Dedifferentiated amniotic fluid mesenchymal stem cell (primary cell): ENCODE data around the gene CPNE9.
"Not testable (repeated sequence)": the region's sequence is repeated elsewhere in the genome, so short reads cannot be mapped to it uniquely, and the experiment has no call there.

Experiments used
- DNase-seq: peaks from one replicate; pipeline ENCODE4 v3.0.0-alpha.2; 2016; ENCODE audit errors: extremely low spot score

Gene CPNE9

GRCh38 chr3:9748031-9748430, 44.4 kb downstream of the CPNE9 start:
- no peak for DNase-seq

- no peak for DNase-seq
Measured at GRCh38 chr3:9749296-9749644, 45.6 kb downstream of the CPNE9 start.

- peak; percentile 99 for DNase-seq
Measured at GRCh38 chr3:9749645-9750555, 46.3 kb downstream of the CPNE9 start, which contains the start of gene OGG1. OGG1 (plus strand) TSS chr3:9749952; CDS start chr3:9750287, 335 bp downstream.

GRCh38 chr3:9750556-9751411, 47.2 kb downstream of the CPNE9 start:
- no peak for DNase-seq

GRCh38 chr3:9754678-9755077, 51.0 kb downstream of the CPNE9 start:
- no peak for DNase-seq

DNA sequence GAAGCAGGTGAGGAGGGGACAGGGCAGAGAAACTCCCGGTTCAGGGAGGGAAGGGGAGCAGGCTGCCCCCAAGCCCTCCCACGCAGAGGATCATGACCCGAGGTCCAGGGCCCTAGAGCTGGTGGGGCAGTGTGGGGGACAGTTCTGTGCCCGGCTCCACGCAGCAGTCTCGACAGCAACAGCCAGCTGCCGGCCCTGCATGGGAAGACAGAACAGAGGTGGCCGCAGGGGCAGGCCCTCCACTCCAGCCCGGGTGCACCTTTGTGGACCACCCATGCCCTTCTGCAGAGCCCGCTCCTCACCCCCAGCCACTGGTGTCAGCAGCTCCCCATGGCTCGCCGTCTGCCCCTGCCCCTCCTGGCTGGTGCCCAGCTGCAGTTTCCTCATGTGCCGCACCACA, 53.8 kb downstream of the CPNE9 start:
- no peak for DNase-seq

- DNase-seq: no peak
Measured at GRCh38 chr3:9760779-9761505, 57.3 kb downstream of the CPNE9 start.

- DNase-seq: no peak
Measured at GRCh38 chr3:9761919-9762318, 58.3 kb downstream of the CPNE9 start.

- DNase-seq: no peak
Measured at GRCh38 chr3:9762871-9763270, 59.2 kb downstream of the CPNE9 start.

GRCh38 chr3:9765865-9766264, 62.2 kb downstream of the CPNE9 start:
- DNase-seq: no peak

GRCh38 chr3:9767418-9767817, 63.8 kb downstream of the CPNE9 start:
- DNase-seq: no peak

DNA sequence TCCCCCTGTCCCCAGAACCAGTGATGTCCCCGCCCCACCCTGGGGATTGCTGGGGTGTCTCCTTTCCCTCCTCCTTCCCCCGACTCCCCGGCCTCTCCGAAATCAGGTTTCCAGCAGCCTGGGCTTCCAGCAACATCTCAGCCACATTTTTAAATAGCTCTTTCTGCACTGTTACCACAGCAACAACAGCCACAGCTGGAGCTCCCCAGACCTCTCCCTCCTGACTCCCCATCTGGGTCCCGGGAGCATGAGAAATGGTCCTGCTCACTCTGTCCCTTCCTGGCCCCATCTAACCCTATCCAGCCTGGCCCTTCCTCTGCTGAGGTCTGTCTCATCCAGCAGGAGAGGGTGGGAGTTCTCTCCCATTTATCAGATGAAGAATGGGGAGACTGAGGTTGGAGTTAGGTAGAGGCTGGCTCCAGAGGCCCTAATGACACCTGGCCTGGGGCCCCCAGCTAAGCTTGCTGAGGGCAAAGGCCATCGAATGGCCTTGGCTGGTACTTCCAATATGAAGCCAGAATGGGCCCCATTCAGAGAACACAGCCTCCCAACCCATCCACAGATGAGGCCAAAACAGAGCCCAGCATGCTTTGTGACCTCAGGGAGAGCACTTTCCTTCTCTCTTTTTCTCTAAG, 64.6 kb downstream of the CPNE9 start:
- DNase-seq: no peak

DNA sequence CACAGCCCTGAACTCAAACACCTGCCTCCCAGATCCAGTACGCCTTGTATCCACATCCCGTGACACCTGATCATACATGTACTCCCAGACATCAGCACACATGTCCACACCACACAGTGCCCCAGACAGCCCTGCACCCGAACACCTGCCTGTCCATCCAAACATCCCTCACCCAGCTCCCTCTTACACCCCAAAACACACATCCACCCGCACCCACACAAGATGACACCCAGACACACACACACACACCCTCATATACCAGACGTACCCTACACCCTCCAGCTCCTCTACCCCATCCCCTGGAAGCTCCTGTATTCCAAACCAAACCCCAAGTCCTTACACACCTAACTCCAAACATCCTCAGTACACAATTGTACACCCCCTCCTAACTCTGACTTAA, 65.4 kb downstream of the CPNE9 start:
- DNase-seq: no peak

- peak; percentile 74 for DNase-seq
Measured at GRCh38 chr3:9769426-9770275, 66.0 kb downstream of the CPNE9 start, which contains the start of gene CAMK1. CAMK1 (minus strand) TSS chr3:9769947; CDS start chr3:9767749, 2,198 bp downstream.

DNA sequence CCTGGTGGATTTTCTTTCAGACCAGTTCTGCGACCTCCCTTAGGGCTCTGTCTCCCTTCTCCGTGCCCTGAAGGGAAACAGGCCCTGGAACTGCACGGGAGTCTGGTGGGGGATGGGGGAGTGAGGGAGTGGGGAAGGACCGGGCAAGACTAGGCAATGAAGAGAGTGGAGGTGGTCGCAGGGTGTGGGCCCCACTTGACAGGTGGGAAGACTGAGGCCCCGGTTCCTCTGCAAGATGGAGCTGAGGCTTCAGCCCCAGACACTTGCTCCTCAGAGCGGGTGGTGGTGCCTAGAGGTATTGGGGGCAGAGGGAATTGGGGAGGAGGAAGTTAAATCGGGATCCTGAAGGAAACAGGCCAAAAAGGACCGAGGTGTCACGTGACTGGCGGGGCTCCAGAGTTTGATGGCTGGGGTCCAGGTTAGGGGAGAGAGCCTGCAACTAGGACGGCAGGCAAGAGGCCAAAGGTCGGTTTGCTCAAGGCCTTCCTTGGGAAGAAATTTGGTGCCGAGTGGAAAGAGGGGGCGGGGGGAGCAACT, 66.7 kb downstream of the CPNE9 start:
- no peak for DNase-seq

DNA sequence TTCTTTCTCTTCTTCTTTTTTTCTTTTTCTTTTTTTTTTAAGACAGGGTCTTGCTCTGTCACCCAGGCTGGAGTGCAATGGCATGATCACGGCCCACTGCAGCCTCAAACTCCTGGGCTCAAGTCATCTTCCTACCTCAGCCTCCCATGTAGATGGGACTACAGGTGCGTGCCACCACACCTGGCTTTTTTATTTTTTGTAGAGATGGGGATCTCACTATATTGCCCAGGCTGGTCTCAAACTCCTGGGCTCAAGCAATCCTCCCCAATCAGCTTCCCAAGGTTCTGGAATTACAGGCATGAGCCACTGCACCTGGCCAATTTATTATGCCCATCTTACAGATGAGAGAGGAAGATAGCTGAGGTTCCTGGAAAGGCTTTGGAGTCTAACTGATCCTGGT, 67.4 kb downstream of the CPNE9 start:
- DNase-seq: not testable (repeated sequence)

DNA sequence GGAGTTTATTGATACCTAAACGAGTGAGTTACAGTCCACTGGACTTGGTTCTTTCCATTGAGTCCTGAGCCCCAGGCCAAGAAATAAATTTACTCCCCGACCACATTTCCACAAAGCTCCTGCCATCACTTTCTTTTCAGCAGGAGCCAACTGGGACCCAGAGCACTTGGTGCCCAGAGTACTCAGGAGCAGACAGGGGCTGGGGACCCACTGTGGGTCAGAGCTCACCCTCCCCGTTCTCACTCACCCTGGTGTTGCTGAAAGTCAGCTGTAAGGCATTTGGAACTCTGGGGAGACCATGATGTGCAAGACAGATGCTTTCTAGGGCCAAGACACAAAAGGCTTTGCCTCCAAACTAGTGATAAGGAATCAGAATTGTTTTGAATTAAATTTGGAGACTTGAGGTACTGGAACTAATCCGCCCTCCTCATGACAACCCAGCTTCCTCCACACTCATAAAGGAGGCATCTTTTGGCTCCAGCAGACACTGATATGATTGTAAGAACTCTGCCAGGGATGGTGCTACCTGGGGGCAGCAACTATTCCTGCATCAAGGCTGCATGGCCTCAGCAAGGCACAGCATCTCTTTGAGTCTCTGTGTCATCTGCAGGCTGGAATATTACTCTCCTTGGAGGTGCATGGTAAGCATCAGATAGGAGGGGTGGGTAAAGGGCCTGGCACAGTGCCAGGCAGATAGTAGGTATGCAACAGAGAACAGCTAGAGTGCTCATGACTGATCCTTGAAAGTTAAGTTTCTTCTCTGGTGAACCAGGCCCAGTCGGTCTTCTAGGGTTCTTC, 73.5 kb downstream of the CPNE9 start:
- no peak for DNase-seq

DNA sequence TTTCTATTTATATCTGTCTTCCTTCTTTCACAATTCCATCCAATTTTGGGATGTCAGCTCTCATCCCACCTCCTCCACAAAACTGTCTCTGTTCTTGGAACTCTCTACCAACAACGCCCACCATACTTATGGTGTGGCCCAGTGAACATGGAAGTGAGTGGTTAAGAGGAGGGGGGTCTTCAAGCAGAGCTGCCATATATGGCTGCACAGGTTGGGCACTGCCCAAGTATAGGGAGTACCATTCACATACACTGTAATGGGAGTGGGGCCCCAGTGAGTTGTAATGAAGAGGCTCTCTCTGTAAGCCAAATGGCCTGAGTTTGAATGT, 74.0 kb downstream of the CPNE9 start:
- DNase-seq: no peak
